ENCODE data around the gene WDTC1. TPM values are rescaled to one million over a fixed set of nuclear protein-coding genes. Genes with fewer than 3 reads are reported as not detected.

WDTC1 gene
- total RNA-seq, 8 experiments from 2014 or later, result 11.1 to 39.4 (median 27.8) TPM

- no peak overlapping the region for H3K27ac ChIP-seq
- ATAC-seq (replicated peaks in 6 of 8), result peak in 3 of 8 experiments; percentile 32 to 46 (median 42)
- H3K4me3 ChIP-seq, result no peak overlapping the region
Observed at GRCh38 chr1:27343639-27344025, 109.2 kb downstream of the WDTC1 start.

GRCh38 chr1:27345272-27345671, 110.8 kb downstream of the WDTC1 start:
- Histone ChIP-seq H3K4me1 (replicated peaks in 1 of 2) (peaks cover 0 to 27% of the 10 kb centered on the region in 2 donors), H3K27ac (no peak overlapping the region), H3K4me3 (no peak overlapping the region)
- 71 to 100% (median 84%) methylated on average over 1 to 6 of the region's 12 CpGs; no CpG with 5 or more reads in 6 of the 10 experiments for WGBS, 10 experiments
- no peak for ATAC-seq (replicated peaks in 6 of 8)
- in situ Hi-C loops (cut with MboI; ENCODE audit: low pct_unique_long_range_greater_than_20kb in 2 of 9, low sequenced_read_pairs in 9 of 9, unreplicated experiment in 9 of 9), result no loop called here

More at GRCh38 chr1:27343639-27344025, 109.2 kb downstream of the WDTC1 start:
- in situ Hi-C loops (cut with MboI; ENCODE audit: low pct_unique_long_range_greater_than_20kb in 2 of 9, low sequenced_read_pairs in 9 of 9, unreplicated experiment in 9 of 9), result no loop called here
- H3K4me1 ChIP-seq (replicated peaks in 1 of 2), result peaks cover 4 to 26% of the 10 kb centered on the region in 2 donors
- WGBS, 10 experiments, result 45 to 100% (median 87%) methylated on average over 1 to 5 of the region's 5 CpGs; no CpG with 5 or more reads in 4 of the 10 experiments

DNA sequence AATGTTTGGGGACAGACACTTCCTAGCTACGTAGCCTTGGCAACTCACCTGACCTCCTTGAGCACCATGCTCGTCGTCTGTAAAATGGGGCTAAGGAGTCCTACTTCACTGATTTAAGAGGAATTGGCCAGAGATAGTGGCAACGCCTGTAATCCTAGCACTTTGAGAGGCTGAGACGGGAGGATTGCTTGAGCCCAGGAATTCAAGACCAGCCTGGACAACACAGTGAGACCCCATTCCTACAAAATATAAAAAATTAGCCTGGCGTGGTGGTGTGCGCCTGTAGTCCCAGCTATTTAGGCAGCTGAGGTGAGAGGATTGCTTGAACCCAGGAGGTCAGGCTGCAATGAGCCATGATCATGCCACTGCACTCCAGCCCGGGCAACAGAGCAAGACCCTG, 111.9 kb downstream of the WDTC1 start:
- no peak for ATAC-seq (replicated peaks in 6 of 8)
- 93 to 100% (median 100%) methylated on average over 1 to 8 of the region's 8 CpGs; no CpG with 5 or more reads in 3 of the 10 experiments for WGBS, 10 experiments
- no peak overlapping the region for H3K4me3 ChIP-seq

DNA sequence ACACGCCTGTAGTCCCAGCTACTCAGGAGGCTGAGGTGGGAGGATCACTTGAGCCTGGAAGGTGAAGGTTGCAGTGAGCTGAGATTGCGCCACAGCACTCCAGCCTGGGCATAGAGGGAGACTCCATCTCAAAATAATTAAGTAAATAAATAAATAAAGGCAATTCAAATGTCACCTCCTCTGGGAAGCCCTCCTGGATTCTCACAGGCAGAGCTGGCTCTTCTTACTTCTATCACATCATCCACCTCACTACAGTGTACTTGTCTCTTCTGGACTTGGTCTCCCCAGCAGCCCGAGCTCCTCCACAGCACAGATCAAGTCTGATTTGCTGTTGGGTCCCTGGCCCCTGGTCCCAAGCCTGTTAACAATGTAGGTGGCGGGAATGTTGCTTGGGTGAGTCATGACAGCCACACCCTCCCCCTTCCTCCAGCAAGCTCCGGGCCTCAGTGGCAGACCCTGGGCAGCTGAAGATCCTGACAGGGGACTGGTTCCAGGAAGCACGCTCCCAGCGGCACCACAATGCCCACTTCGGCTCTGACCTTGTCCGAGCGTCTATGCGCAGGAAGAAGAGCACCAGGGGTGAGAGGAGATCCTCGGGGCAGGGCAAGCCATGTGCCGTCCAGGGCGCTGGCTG, 112.7 kb downstream of the WDTC1 start:
- H3K27ac ChIP-seq, result no peak overlapping the region
- no peak for ATAC-seq (replicated peaks in 6 of 8)
- 58 to 94% (median 83%) methylated on average over 2 to 12 of the region's 14 CpGs; no CpG with 5 or more reads in 3 of the 10 experiments for WGBS, 10 experiments
- H3K4me3 ChIP-seq, result no peak overlapping the region
- peaks cover 5 to 31% of the 10 kb centered on the region in 2 donors for H3K4me1 ChIP-seq (replicated peaks in 1 of 2)
- in situ Hi-C loops (cut with MboI; ENCODE audit: low pct_unique_long_range_greater_than_20kb in 2 of 9, low sequenced_read_pairs in 9 of 9, unreplicated experiment in 9 of 9), result no loop called here

More for the DNA sequence above, 111.9 kb downstream of the WDTC1 start:
- Histone ChIP-seq H3K27ac (no peak overlapping the region), H3K4me1 (replicated peaks in 1 of 2) (peaks cover 4 to 36% of the 10 kb centered on the region in 2 donors)
- in situ Hi-C loops (cut with MboI; ENCODE audit: low pct_unique_long_range_greater_than_20kb in 2 of 9, low sequenced_read_pairs in 9 of 9, unreplicated experiment in 9 of 9), result no loop called here

GRCh38 chr1:27348861-27349783, 114.7 kb downstream of the WDTC1 start:
- Histone ChIP-seq H3K4me1 (replicated peaks in 1 of 2) (peaks cover 5 to 22% of the 10 kb centered on the region in 2 donors), H3K4me3 (peak overlapping the region; percentile 19 to 32 (median 27)), H3K27ac (no peak overlapping the region)
- in situ Hi-C loops (cut with MboI; ENCODE audit: low pct_unique_long_range_greater_than_20kb in 2 of 9, low sequenced_read_pairs in 9 of 9, unreplicated experiment in 9 of 9), result no loop called here
- WGBS, 10 experiments, result 28 to 100% (median 52%) methylated on average over 2 to 16 of the region's 51 CpGs; no CpG with 5 or more reads in 1 of the 10 experiments
- peak; percentile 34 to 81 (median 53) for ATAC-seq (replicated peaks in 6 of 8)

- Histone ChIP-seq H3K27ac (no peak overlapping the region), H3K4me1 (replicated peaks in 1 of 2) (peaks cover 5 to 22% of the 10 kb centered on the region in 2 donors), H3K4me3 (peak overlapping the region; percentile 19 to 32 (median 27))
- 15 to 68% (median 53%) methylated on average over 3 to 15 of the region's 84 CpGs; no CpG with 5 or more reads in 3 of the 10 experiments for WGBS, 10 experiments
- in situ Hi-C loops (cut with MboI; ENCODE audit: low pct_unique_long_range_greater_than_20kb in 2 of 9, low sequenced_read_pairs in 9 of 9, unreplicated experiment in 9 of 9), result no loop called here
- peak; percentile 40 to 93 (median 76) for ATAC-seq (replicated peaks in 6 of 8)
Observed at GRCh38 chr1:27349784-27350662, 115.6 kb downstream of the WDTC1 start.

DNA sequence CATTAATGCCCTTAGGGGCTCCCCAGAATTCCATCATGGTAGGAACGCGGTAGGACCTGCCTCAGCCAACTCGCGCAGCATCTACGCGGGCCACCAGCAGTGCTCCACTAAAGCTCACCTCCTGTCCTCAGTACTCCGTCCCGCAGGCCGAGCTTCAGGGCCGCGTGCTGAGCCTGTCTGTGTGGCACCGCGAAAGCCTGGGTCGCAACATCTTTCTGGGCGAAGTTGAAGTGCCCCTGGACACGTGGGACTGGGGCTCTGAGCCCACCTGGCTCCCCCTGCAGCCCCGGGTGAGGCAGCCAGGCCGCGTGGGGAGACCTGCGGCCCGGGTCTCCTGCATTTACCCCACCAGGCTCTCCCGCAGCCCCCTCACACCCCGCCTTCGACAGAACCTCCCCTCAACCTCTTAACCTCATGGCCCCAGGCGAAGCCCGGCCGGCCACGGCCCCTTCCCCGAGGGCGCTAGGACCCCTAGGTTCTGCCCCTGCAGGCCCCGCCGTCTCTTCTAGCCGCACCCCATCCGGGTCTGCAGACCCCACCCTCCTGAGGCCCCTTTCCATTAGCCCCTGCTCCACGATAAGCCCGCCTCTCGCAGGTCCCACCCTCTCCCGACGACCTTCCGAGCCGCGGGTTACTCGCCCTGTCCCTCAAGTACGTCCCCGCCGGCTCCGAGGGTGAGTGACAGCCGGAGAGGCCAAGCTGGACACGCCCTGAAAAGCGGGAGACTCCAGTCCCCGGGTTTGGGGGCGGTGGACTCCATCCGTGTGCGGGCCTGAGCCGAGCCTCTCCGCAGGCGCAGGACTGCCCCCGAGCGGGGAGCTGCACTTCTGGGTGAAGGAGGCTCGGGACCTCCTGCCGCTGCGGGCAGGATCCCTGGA, 116.5 kb downstream of the WDTC1 start:
- in situ Hi-C loops (cut with MboI; ENCODE audit: low pct_unique_long_range_greater_than_20kb in 2 of 9, low sequenced_read_pairs in 9 of 9, unreplicated experiment in 9 of 9), result no loop called here
- peak overlapping the region in 2 of 5 donors; percentile 25 to 32 for H3K4me3 ChIP-seq
- ATAC-seq (replicated peaks in 6 of 8), result peak in 7 of 8 experiments; percentile 4 to 79 (median 66)

GRCh38 chr1:27351541-27352107, 117.2 kb downstream of the WDTC1 start:
- 20 to 85% (median 44%) methylated on average over 1 to 6 of the region's 8 CpGs; no CpG with 5 or more reads in 5 of the 10 experiments for WGBS, 10 experiments
- ATAC-seq (replicated peaks in 6 of 8), result no peak
- in situ Hi-C loops (cut with MboI; ENCODE audit: low pct_unique_long_range_greater_than_20kb in 2 of 9, low sequenced_read_pairs in 9 of 9, unreplicated experiment in 9 of 9), result no loop called here
- Histone ChIP-seq H3K4me3 (peak overlapping the region in 2 of 5 donors; percentile 25 to 32), H3K4me1 (replicated peaks in 1 of 2) (peaks cover 5 to 22% of the 10 kb centered on the region in 2 donors), H3K27ac (no peak overlapping the region)

More for the DNA sequence above, 116.5 kb downstream of the WDTC1 start:
- H3K4me1 ChIP-seq (replicated peaks in 1 of 2), result peaks cover 5 to 22% of the 10 kb centered on the region in 2 donors
- WGBS, 10 experiments, result 6 to 40% (median 17%) methylated on average over 2 to 28 of the region's 62 CpGs; no CpG with 5 or more reads in 6 of the 10 experiments
- peak overlapping the region in 1 of 2 donors; percentile 37 for H3K27ac ChIP-seq

GRCh38 chr1:27353166-27353565, 118.7 kb downstream of the WDTC1 start:
- in situ Hi-C loops (cut with MboI; ENCODE audit: low pct_unique_long_range_greater_than_20kb in 2 of 9, low sequenced_read_pairs in 9 of 9, unreplicated experiment in 9 of 9), result no loop called here
- Histone ChIP-seq H3K27ac (no peak overlapping the region), H3K4me1 (replicated peaks in 1 of 2) (peaks cover 5 to 25% of the 10 kb centered on the region in 2 donors), H3K4me3 (no peak overlapping the region)
- no peak for ATAC-seq (replicated peaks in 6 of 8)
- 80 to 97% (median 95%) methylated on average over 3 to 11 of the region's 13 CpGs; no CpG with 5 or more reads in 7 of the 10 experiments for WGBS, 10 experiments

- H3K4me1 ChIP-seq (replicated peaks in 1 of 2), result peaks cover 5 to 25% of the 10 kb centered on the region in 2 donors
- 86% methylated on average over 1 of the region's 3 CpGs; no CpG with 5 or more reads in 9 of the 10 experiments for WGBS, 10 experiments
- in situ Hi-C loops (cut with MboI; ENCODE audit: low pct_unique_long_range_greater_than_20kb in 2 of 9, low sequenced_read_pairs in 9 of 9, unreplicated experiment in 9 of 9), result no loop called here
- no peak overlapping the region for H3K4me3 ChIP-seq
- ATAC-seq (replicated peaks in 6 of 8), result no peak
- H3K27ac ChIP-seq, result no peak overlapping the region
Observed at GRCh38 chr1:27353629-27354028, 119.2 kb downstream of the WDTC1 start.

DNA sequence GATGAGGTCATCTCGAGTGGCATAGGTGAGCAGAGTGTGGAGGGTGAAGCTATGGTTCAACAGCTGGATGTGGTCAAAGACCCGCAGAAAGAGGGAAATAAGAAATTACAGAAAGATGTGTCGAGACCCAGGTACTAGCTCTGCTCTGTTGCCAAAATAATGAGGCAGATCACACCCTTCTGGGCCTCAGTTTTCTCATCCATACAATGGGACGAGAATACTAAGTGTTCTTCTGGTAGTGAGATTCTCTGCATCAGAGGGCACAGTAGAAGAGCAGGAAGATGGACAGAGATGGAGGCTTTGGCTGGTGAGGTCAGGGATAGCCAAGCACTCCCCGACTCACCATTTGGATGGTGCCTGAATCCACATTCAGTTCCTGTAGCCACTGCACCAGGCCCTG, 121.3 kb downstream of the WDTC1 start:
- H3K4me3 ChIP-seq, result no peak overlapping the region
- no peak overlapping the region for H3K27ac ChIP-seq
- no peak for ATAC-seq (replicated peaks in 6 of 8)
- peaks cover 7 to 18% of the 10 kb centered on the region in 2 donors for H3K4me1 ChIP-seq (replicated peaks in 1 of 2)
- in situ Hi-C loops (cut with MboI; ENCODE audit: low pct_unique_long_range_greater_than_20kb in 2 of 9, low sequenced_read_pairs in 9 of 9, unreplicated experiment in 9 of 9), result no loop called here
- 40 to 100% (median 94%) methylated on average over 1 to 5 of the region's 5 CpGs; no CpG with 5 or more reads in 4 of the 10 experiments for WGBS, 10 experiments
